ENCODE data around the gene DNMT3B.

- TF ChIP-seq CTCF (IDR thresholded peaks at IDR 0.05; ENCODE audit: low read depth, low read length, poor library complexity, severe bottlenecking) (no peak), EZH2phosphoT487 (IDR thresholded peaks at IDR 0.05; ENCODE audit: borderline replicate concordance, low read length) (no peak)
Observed at GRCh38 chr20:32806356-32806755, 44.2 kb downstream of the DNMT3B start.
